ENCODE measurements around the gene SRRM2.

The SRRM2 gene

DNA sequence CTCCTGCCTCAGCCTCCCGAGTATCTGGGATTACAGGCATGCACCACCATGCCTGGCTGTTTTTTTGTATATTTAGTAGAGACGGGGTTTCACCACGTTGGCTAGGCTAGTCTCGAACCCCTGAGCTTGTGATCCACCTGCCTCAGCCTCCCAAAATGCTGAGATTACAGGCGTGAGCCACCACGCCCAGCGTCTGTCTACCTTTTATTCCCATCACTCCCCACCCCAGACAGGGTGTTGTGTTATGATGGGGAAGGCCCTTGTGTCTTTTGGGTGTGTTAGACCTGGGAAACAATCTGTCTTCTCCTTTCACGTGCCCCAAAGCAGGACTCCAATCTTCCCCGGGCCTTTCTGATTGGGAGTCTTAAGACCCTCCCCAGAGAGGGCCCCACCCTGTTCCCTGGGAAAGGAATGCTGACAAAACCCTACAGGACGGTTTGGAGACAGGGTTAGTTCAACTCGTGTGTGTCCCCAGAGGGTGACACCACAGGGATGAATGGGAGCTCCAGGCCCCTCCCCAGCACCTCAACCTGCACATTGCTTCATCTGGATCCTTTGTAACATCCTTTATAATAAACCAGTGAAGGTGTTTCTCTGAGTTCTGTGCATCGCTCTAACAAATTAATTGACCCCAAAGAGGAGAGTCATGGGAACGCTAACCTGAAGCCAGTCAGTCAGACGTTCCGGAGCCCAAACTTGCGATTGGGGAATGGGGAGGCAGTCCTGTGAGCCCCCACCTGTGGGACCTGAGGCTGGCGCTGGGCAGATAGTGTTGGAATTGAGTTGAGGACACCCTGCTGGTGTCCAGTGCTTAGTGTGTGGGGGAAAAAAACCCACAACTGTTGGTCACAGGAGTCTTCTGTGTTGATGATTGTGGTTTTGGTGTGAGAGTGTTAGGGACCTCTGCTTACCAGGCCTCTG lies 27.8 kb downstream of the SRRM2 start:
- Histone ChIP-seq H3K4me2 (ENCODE audit: low read length) (no peak overlapping the region), H3K4me3 (ENCODE audit: low read length) (no peak overlapping the region), H3K36me3 (replicated peaks; ENCODE audit: low read depth, low read length) (no peaks in the 10 kb centered on the region), H3K79me2 (ENCODE audit: low read length) (peaks cover 35% of the 10 kb centered on the region), H4K20me1 (ENCODE audit: insufficient read depth, low read length) (peaks cover 4% of the 10 kb centered on the region; the same call in 1 of the 2 replicates), H3K27me3 (ENCODE audit: low read depth, low read length) (no peaks in the 10 kb centered on the region), H3K27ac (ENCODE audit: low read length) (no peak overlapping the region), H3K4me1 (ENCODE audit: low read length) (peaks cover 18% of the 10 kb centered on the region; the same call in 1 of the 2 replicates), H3K9ac (ENCODE audit: low read length) (no peak overlapping the region), H2AFZ (ENCODE audit: low read depth, low read length) (no peak overlapping the region), H3K9me3 (ENCODE audit: insufficient read depth, low read length) (no peaks in the 10 kb centered on the region)
- no peak for TF ChIP-seq EZH2phosphoT487 (IDR thresholded peaks at IDR 0.05; ENCODE audit: low read depth)
- TF ChIP-seq, protein P1, sequence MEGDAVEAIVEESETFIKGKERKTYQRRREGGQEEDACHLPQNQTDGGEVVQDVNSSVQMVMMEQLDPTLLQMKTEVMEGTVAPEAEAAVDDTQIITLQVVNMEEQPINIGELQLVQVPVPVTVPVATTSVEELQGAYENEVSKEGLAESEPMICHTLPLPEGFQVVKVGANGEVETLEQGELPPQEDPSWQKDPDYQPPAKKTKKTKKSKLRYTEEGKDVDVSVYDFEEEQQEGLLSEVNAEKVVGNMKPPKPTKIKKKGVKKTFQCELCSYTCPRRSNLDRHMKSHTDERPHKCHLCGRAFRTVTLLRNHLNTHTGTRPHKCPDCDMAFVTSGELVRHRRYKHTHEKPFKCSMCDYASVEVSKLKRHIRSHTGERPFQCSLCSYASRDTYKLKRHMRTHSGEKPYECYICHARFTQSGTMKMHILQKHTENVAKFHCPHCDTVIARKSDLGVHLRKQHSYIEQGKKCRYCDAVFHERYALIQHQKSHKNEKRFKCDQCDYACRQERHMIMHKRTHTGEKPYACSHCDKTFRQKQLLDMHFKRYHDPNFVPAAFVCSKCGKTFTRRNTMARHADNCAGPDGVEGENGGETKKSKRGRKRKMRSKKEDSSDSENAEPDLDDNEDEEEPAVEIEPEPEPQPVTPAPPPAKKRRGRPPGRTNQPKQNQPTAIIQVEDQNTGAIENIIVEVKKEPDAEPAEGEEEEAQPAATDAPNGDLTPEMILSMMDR (IDR thresholded peaks at IDR 0.05; ENCODE audit: low read depth, low read length): no peak

DNA sequence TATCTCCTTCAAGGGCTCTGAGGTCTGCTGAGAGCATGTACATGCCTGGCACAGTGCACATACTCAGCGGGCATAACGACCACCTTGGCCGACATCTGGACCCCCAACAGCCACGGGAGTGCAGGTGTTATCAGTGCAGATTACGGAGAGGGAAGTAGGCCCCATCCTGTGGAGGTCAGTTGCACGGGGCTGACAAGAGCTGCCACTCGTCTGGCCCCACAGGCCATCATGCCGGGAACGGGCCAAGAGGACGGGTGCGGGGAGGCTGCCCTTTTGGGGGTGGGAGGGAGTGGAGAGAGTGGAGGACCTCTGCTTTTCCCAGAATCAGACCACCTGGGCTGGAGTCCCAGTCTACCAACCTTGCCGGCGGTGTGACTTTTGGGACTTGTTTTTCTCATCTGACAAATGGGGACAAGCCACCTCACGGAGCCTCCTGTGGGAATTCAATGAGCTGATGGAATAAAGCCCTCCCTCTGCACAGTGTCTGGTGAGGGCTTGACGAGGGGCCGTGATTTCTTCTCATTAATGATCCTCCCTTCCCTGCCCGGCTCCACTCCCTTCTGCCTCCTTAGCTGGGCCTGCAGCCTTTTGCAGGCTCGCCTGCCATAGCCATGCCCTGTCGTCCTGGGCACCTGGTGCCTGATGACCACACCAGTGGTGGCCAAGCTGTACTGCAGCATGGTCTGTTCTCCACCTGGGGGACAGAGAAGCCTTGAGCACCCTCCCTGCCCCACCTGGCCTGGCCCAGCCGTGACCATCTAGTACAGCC lies 30.3 kb downstream of the SRRM2 start:
- Histone ChIP-seq H3K9me3 (ENCODE audit: insufficient read depth, low read length) (no peaks in the 10 kb centered on the region), H3K4me2 (ENCODE audit: low read length) (no peak overlapping the region), H3K27ac (ENCODE audit: low read length) (no peak overlapping the region), H3K27me3 (ENCODE audit: low read depth, low read length) (no peaks in the 10 kb centered on the region), H3K9ac (ENCODE audit: low read length) (no peak overlapping the region), H3K4me3 (ENCODE audit: low read length) (no peak overlapping the region), H3K36me3 (replicated peaks; ENCODE audit: low read depth, low read length) (no peaks in the 10 kb centered on the region), H2AFZ (ENCODE audit: low read depth, low read length) (no peak overlapping the region), H4K20me1 (ENCODE audit: insufficient read depth, low read length) (no peaks in the 10 kb centered on the region), H3K79me2 (ENCODE audit: low read length) (peaks cover 12% of the 10 kb centered on the region), H3K4me1 (ENCODE audit: low read length) (peaks cover 8% of the 10 kb centered on the region; the same call in 1 of the 2 replicates)
- no peak for TF ChIP-seq EZH2phosphoT487 (IDR thresholded peaks at IDR 0.05; ENCODE audit: low read depth)
- TF ChIP-seq, protein P1 (IDR thresholded peaks at IDR 0.05; ENCODE audit: low read depth, low read length): no peak

DNA sequence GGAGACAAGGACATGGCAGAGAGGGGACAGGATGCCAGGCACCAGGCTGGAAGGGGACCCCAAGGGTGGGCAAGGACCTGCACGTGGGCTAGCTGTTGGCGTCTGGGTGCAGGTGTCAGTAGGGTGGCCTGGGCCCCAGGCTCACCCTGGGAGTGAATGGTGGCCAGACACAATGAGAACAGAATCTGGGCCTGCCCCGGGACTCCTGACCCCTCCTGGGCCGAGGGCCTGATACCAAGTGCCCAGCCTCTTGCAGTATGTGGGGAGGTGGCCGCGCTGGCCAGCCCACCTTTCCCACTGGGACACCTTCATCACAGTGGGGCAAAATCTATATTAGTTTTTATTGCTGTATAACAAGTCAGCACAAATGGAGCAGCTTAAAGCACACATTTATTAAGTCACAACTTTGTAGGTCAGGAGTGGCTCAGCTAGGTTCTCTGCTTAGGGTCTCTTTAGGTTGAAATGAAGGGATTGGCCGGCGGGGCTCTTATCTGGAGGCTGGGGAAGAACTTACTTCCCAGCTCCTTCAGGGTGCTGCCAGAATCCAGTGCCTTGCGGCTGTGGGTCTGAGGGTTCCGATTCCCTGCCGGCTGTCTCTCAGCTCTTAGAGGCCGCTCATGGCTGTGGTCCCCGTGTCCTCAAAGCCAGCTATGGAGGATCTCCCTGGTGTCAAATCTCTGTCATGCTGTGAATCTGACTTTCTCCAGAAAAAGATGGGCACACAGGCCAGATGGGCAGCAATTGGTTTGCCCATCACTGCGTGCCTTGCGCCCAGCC lies 31.3 kb downstream of the SRRM2 start:
- Histone ChIP-seq H3K4me1 (ENCODE audit: low read length) (peaks cover under 1% of the 10 kb centered on the region; the same call in 1 of the 2 replicates), H3K27me3 (ENCODE audit: low read depth, low read length) (no peaks in the 10 kb centered on the region), H2AFZ (ENCODE audit: low read depth, low read length) (no peak overlapping the region), H3K4me2 (ENCODE audit: low read length) (no peak overlapping the region), H4K20me1 (ENCODE audit: insufficient read depth, low read length) (no peaks in the 10 kb centered on the region), H3K79me2 (ENCODE audit: low read length) (peaks cover 2% of the 10 kb centered on the region), H3K36me3 (replicated peaks; ENCODE audit: low read depth, low read length) (no peaks in the 10 kb centered on the region), H3K4me3 (ENCODE audit: low read length) (no peak overlapping the region), H3K27ac (ENCODE audit: low read length) (no peak overlapping the region), H3K9ac (ENCODE audit: low read length) (no peak overlapping the region), H3K9me3 (ENCODE audit: insufficient read depth, low read length) (no peaks in the 10 kb centered on the region)
- TF ChIP-seq, protein P1 (IDR thresholded peaks at IDR 0.05; ENCODE audit: low read depth, low read length): no peak
- TF ChIP-seq EZH2phosphoT487 (IDR thresholded peaks at IDR 0.05; ENCODE audit: low read depth): no peak
